ENCODE results near the gene PMEPA1.

Gene PMEPA1

GRCh38 chr20:57690525-57690924 is 19.3 kb downstream of the PMEPA1 start:
- H3K27me3 ChIP-seq (ENCODE audit: control insufficient read depth, insufficient read depth, low read length), result no peaks in the 10 kb centered on the region

DNA sequence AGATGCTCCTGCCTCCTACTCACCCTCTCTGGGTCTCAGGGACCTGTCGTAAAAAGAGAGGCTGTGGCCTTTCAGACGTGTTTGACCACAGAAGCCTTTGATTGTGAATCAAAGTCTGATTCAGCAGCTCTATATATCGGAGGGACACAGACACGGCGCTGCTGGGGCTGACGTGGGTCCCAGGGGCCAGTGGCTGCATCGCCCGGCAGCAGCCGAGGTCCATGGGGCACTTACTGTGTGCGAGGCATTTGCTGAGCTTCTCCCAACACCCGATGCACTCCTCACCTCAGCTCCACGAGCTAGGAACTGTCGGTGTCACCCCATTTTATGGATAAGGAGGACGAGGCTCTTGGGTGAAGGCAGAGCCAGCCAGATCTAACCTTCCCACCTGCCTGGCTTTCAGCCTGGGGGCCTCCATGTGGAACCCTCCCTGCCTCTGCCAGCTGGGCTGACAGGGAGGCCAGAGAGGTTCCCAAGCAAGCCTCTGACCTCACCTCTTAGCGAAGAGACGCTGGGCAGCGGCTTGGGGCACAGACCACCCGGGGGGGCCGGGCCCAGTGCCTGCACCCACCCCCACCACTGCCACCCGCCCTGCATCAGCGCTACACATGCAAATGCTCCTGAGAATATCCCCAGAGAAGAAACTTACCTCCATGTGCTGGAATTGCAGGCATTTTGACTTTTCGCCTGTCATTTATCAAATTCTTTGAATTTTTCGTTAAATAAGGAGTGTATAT is 19.9 kb downstream of the PMEPA1 start:
- Histone ChIP-seq H3K36me3 (ENCODE audit: insufficient read depth, low read length) (no peaks in the 10 kb centered on the region), H3K4me1 (ENCODE audit: control insufficient read depth, insufficient read depth, low read length) (peaks cover 2% of the 10 kb centered on the region), H3K9me3 (replicated peaks; ENCODE audit: low read length) (no peaks in the 10 kb centered on the region), H3K9ac (ENCODE audit: low read depth, low read length) (no peak overlapping the region), H3K4me3 (ENCODE audit: low read length) (no peak overlapping the region), H3K4me2 (ENCODE audit: low read length) (no peak overlapping the region), H3K27me3 (ENCODE audit: control insufficient read depth, insufficient read depth, low read length) (no peaks in the 10 kb centered on the region)

More at GRCh38 chr20:57690525-57690924, 19.3 kb downstream of the PMEPA1 start:
- Histone ChIP-seq H3K36me3 (ENCODE audit: insufficient read depth, low read length) (no peaks in the 10 kb centered on the region), H3K9ac (ENCODE audit: low read depth, low read length) (no peak overlapping the region), H3K4me1 (ENCODE audit: control insufficient read depth, insufficient read depth, low read length) (peaks cover 6% of the 10 kb centered on the region), H3K4me3 (ENCODE audit: low read length) (no peak overlapping the region), H3K9me3 (replicated peaks; ENCODE audit: low read length) (no peaks in the 10 kb centered on the region), H3K4me2 (ENCODE audit: low read length) (no peak overlapping the region)

- Histone ChIP-seq H3K9me3 (replicated peaks; ENCODE audit: low read length) (no peaks in the 10 kb centered on the region), H3K4me2 (ENCODE audit: low read length) (no peak overlapping the region), H3K27me3 (ENCODE audit: control insufficient read depth, insufficient read depth, low read length) (no peaks in the 10 kb centered on the region), H3K36me3 (ENCODE audit: insufficient read depth, low read length) (no peaks in the 10 kb centered on the region), H3K9ac (ENCODE audit: low read depth, low read length) (no peak overlapping the region), H3K4me3 (ENCODE audit: low read length) (no peak overlapping the region), H3K4me1 (ENCODE audit: control insufficient read depth, insufficient read depth, low read length) (no peaks in the 10 kb centered on the region)
Measured at GRCh38 chr20:57688864-57689263, 21.0 kb downstream of the PMEPA1 start.

GRCh38 chr20:57688295-57688694 is 21.5 kb downstream of the PMEPA1 start:
- H3K36me3 ChIP-seq (ENCODE audit: insufficient read depth, low read length), result no peaks in the 10 kb centered on the region
- H3K4me3 ChIP-seq (ENCODE audit: low read length), result no peak overlapping the region
- no peaks in the 10 kb centered on the region for H3K4me1 ChIP-seq (ENCODE audit: control insufficient read depth, insufficient read depth, low read length)
- no peak overlapping the region for H3K4me2 ChIP-seq (ENCODE audit: low read length)
- no peaks in the 10 kb centered on the region for H3K27me3 ChIP-seq (ENCODE audit: control insufficient read depth, insufficient read depth, low read length)
- H3K9ac ChIP-seq (ENCODE audit: low read depth, low read length), result no peak overlapping the region
- H3K9me3 ChIP-seq (replicated peaks; ENCODE audit: low read length), result no peaks in the 10 kb centered on the region

GRCh38 chr20:57686931-57687652 is 22.7 kb downstream of the PMEPA1 start:
- no peak overlapping the region for H3K4me2 ChIP-seq (ENCODE audit: low read length)
- no peaks in the 10 kb centered on the region for H3K9me3 ChIP-seq (replicated peaks; ENCODE audit: low read length)
- H3K4me1 ChIP-seq (ENCODE audit: control insufficient read depth, insufficient read depth, low read length), result no peaks in the 10 kb centered on the region
- H3K4me3 ChIP-seq (ENCODE audit: low read length), result no peak overlapping the region
- no peaks in the 10 kb centered on the region for H3K27me3 ChIP-seq (ENCODE audit: control insufficient read depth, insufficient read depth, low read length)
- no peak overlapping the region for H3K9ac ChIP-seq (ENCODE audit: low read depth, low read length)
- no peaks in the 10 kb centered on the region for H3K36me3 ChIP-seq (ENCODE audit: insufficient read depth, low read length)

DNA sequence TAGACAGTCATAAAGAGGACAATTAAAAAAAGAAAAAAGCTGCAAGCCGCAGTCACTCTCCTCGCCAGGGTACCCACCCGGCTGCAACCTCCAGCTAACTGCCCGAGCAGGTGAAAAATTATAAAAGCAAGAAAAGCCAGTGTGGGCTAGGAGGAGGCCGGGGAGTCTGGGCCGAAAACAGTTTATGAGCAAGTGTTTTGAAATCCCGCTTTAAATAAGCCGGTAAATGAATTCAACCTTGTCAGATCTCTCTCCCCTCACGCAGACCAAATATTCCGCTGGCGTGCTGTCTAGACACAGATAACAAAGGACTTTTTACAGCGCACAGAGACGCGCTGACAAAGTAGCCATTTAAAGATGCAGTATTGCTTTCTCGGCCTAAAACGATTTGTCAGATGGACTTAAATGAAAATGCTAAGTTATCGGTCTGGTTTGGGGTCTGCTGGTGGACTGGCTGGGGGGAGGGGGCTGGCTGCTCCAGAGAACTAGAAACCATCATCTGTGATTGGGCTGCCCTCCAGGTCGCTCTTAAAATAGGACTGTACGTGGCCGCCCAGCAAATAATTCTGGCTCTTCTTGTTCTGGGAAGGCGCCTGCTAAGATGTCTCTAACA is 24.6 kb downstream of the PMEPA1 start:
- no peaks in the 10 kb centered on the region for H3K4me1 ChIP-seq (ENCODE audit: control insufficient read depth, insufficient read depth, low read length)
- no peak overlapping the region for H3K9ac ChIP-seq (ENCODE audit: low read depth, low read length)
- no peak overlapping the region for H3K4me3 ChIP-seq (ENCODE audit: low read length)
- H3K4me2 ChIP-seq (ENCODE audit: low read length), result no peak overlapping the region
- H3K9me3 ChIP-seq (replicated peaks; ENCODE audit: low read length), result no peaks in the 10 kb centered on the region
- H3K36me3 ChIP-seq (ENCODE audit: insufficient read depth, low read length), result no peaks in the 10 kb centered on the region
- H3K27me3 ChIP-seq (ENCODE audit: control insufficient read depth, insufficient read depth, low read length), result no peaks in the 10 kb centered on the region

- Histone ChIP-seq H3K9ac (ENCODE audit: low read depth, low read length) (no peak overlapping the region), H3K27me3 (ENCODE audit: control insufficient read depth, insufficient read depth, low read length) (no peaks in the 10 kb centered on the region), H3K36me3 (ENCODE audit: insufficient read depth, low read length) (no peaks in the 10 kb centered on the region), H3K9me3 (replicated peaks; ENCODE audit: low read length) (no peaks in the 10 kb centered on the region), H3K4me3 (ENCODE audit: low read length) (no peak overlapping the region), H3K4me1 (ENCODE audit: control insufficient read depth, insufficient read depth, low read length) (no peaks in the 10 kb centered on the region), H3K4me2 (ENCODE audit: low read length) (no peak overlapping the region)
Measured at GRCh38 chr20:57684808-57685140, 25.0 kb downstream of the PMEPA1 start.

DNA sequence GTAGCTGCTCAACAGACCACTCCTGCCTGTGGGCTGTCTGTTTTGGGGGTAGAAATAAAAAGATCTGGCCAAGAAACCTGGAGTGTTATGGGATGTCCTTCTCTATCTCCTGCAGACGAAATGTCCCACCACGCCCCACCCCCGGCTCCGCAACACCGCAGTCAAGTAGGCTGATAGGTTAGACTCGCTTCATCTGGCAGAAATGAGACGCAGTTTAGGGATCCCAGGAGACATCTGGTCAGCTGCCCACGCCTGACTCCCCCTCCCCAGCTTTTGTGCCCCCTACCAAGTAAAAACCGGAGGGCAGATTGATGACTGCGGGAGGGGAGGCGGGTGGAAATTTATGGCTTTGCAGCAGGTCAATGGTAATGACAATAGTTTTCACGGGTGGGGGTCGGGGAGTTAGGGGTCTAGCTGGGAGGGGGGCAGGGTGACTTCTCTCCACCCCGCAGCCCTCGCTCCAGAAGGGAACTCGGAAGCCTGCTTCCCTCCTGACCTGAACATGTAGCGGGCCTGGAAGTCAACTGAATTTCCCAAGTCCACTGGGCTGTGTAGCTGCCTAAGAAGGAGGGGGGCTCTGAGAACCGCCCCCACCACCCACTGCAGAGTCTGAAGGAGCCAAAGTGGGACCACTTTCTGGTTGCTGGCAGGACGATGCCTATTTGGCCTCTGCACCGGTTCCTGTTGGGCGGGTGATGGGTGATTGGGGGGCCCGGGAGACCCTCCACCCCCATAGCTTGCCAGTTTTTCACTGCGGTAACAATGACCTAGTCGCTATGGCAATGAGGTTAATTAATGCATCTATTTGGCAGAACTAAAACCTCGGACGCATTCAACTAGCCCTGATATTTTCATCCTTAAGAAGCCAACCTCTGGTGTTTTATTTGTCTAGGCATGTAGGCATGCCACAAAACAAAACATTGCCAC is 25.7 kb downstream of the PMEPA1 start:
- no peaks in the 10 kb centered on the region for H3K27me3 ChIP-seq (ENCODE audit: control insufficient read depth, insufficient read depth, low read length)

DNA sequence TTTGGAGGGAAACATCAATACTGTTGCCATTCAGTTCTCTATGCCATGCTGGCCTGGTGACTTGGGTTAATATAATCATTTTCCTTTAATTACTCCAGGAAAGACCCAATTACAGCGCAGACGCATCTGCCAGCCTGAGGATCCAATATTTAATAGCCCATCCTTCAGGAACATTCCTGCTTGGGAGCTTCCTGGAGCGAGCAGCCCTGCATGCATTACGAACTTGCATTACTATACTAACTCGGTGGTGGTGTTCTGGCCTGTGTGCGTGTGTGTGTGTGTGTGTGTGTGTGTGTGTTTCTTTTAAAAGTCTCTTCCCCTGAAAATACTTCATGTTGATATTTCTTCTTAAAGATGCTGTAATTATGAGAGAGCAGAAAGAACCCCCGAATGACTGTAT is 26.5 kb downstream of the PMEPA1 start:
- Histone ChIP-seq H3K4me2 (ENCODE audit: low read length) (no peak overlapping the region), H3K27me3 (ENCODE audit: control insufficient read depth, insufficient read depth, low read length) (no peaks in the 10 kb centered on the region), H3K9ac (ENCODE audit: low read depth, low read length) (no peak overlapping the region), H3K4me3 (ENCODE audit: low read length) (no peak overlapping the region), H3K4me1 (ENCODE audit: control insufficient read depth, insufficient read depth, low read length) (no peaks in the 10 kb centered on the region), H3K36me3 (ENCODE audit: insufficient read depth, low read length) (no peaks in the 10 kb centered on the region), H3K9me3 (replicated peaks; ENCODE audit: low read length) (no peaks in the 10 kb centered on the region)

More for the DNA sequence above, 25.7 kb downstream of the PMEPA1 start:
- no peak overlapping the region for H3K4me2 ChIP-seq (ENCODE audit: low read length)
- H3K4me1 ChIP-seq (ENCODE audit: control insufficient read depth, insufficient read depth, low read length), result no peaks in the 10 kb centered on the region
- no peak overlapping the region for H3K4me3 ChIP-seq (ENCODE audit: low read length)
- H3K9me3 ChIP-seq (replicated peaks; ENCODE audit: low read length), result no peaks in the 10 kb centered on the region
- H3K9ac ChIP-seq (ENCODE audit: low read depth, low read length), result no peak overlapping the region
- no peaks in the 10 kb centered on the region for H3K36me3 ChIP-seq (ENCODE audit: insufficient read depth, low read length)

- H3K9me3 ChIP-seq (replicated peaks; ENCODE audit: low read length), result no peaks in the 10 kb centered on the region
- no peaks in the 10 kb centered on the region for H3K36me3 ChIP-seq (ENCODE audit: insufficient read depth, low read length)
- H3K4me1 ChIP-seq (ENCODE audit: control insufficient read depth, insufficient read depth, low read length), result no peaks in the 10 kb centered on the region
- H3K4me2 ChIP-seq (ENCODE audit: low read length), result no peak overlapping the region
- H3K27me3 ChIP-seq (ENCODE audit: control insufficient read depth, insufficient read depth, low read length), result no peaks in the 10 kb centered on the region
- no peak overlapping the region for H3K4me3 ChIP-seq (ENCODE audit: low read length)
- no peak overlapping the region for H3K9ac ChIP-seq (ENCODE audit: low read depth, low read length)
Measured at GRCh38 chr20:57682184-57683101, 27.4 kb downstream of the PMEPA1 start.

Data from skeletal muscle satellite cell (primary cell).